ACHN (cell line): Measurements from ENCODE around the gene RBP3.

Experiments used
- DNase-seq: peaks from one replicate; pipeline ENCODE4 v3.0.0-alpha.2; 2015
- in situ Hi-C: cut with HindIII; loops from 2 replicates; pipeline ENCODE4 v1.10.0; 2017; ENCODE audit warnings: low sequenced_read_pairs, low pct_ligation_motif_present, low pct_unique_long_range_greater_than_20kb

The RBP3 gene

DNA sequence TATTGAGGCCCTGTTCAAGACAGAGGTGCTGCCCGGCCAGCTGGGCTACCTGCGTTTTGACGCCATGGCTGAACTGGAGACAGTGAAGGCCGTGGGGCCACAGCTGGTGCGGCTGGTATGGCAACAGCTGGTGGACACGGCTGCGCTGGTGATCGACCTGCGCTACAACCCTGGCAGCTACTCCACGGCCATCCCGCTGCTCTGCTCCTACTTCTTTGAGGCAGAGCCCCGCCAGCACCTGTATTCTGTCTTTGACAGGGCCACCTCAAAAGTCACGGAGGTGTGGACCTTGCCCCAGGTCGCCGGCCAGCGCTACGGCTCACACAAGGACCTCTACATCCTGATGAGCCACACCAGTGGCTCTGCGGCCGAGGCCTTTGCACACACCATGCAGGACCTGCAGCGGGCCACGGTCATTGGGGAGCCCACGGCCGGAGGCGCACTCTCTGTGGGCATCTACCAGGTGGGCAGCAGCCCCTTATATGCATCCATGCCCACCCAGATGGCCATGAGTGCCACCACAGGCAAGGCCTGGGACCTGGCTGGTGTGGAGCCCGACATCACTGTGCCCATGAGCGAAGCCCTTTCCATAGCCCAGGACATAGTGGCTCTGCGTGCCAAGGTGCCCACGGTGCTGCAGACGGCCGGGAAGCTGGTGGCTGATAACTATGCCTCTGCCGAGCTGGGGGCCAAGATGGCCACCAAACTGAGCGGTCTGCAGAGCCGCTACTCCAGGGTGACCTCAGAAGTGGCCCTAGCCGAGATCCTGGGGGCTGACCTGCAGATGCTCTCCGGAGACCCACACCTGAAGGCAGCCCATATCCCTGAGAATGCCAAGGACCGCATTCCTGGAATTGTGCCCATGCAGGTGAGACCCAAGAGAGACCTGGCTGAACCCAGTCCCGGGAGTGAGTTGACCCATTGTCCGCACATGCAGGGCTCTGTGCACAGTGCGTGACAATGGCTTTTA lies 2.8 kb downstream of the RBP3 start:
- no peak for DNase-seq
- in situ Hi-C loops = no loop called here

DNA sequence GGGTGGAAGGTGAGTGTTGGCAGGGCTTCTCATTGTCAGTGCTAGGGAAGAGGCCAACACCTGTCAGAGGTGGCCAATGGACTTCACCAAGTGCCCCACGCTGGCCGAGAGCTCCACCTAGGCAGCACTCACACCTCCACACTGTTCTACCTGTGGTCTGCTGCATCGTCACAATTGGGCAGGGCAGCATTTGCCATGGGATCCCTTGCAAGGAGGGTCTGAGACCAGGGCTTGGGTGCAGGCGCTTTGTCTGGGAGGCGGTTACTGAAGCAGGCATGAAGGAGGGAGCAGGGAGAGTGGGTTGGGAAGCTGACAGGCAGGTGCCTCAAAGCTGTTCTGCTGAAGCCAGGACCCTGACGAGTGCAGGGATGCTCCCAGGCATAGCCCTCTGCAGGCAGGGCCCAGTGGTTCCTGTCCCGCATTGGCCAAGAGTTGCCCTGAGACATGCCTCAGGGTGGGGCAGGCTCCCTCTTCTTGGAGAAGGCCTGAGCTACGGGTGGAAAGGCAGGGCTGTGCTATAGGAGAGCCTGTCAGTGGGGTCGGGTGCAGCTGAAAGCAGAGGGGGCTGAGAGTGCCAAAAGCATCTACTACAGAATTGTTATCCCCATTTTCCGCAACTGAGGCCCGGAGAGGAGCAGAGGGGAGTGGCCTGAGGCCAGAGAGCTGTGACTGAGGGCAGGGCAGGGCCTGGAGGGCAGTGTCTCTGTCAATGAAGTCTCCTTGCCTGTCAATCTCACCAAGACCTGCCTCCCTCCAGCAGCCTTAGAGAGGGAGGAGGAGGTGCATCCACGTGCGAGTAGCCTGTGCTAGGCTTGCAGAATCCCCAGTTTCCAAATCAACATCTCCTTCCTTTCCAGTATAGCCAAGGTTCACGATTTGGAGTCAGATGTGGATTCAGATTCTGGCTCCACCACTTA lies 4.0 kb downstream of the RBP3 start:
- in situ Hi-C loops = no loop called here
- no peak for DNase-seq

- in situ Hi-C loops = no loop called here
Measured at GRCh38 chr10:47353351-47353750, 5.2 kb downstream of the RBP3 start.

GRCh38 chr10:47354165-47354564 lies 6.0 kb downstream of the RBP3 start:
- in situ Hi-C loops = no loop called here
- DNase-seq = peak; percentile 36

More at GRCh38 chr10:47353351-47353750, 5.2 kb downstream of the RBP3 start:
- DNase-seq = no peak

DNA sequence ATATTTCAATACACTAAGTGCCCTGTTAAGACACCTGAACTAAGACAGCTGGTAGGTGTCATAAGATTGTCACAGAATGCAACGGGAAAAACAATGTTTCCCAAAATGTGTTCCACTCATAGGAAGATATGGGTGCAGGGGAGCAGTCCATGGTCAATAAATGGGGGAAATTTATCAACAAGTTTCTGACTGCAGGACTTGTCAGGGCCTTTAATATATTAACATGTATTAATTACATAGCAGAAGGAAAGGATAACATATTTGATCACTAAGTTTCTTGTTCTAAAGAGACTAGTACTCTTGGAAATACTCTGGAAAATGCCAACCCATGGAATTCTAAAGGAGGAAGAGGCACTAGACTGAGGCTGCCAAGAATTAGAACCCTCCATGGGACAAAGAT lies 6.7 kb downstream of the RBP3 start:
- in situ Hi-C loops = no loop called here
- DNase-seq = no peak

- in situ Hi-C loops = no loop called here
- no peak for DNase-seq
Measured at GRCh38 chr10:47356708-47357107, 8.5 kb downstream of the RBP3 start.

- in situ Hi-C loops = no loop called here
- DNase-seq = no peak
Measured at GRCh38 chr10:47357131-47357582, 9.0 kb downstream of the RBP3 start.

- in situ Hi-C loops = no loop called here
- DNase-seq = no peak
Measured at GRCh38 chr10:47357911-47358310, 9.7 kb downstream of the RBP3 start.

DNA sequence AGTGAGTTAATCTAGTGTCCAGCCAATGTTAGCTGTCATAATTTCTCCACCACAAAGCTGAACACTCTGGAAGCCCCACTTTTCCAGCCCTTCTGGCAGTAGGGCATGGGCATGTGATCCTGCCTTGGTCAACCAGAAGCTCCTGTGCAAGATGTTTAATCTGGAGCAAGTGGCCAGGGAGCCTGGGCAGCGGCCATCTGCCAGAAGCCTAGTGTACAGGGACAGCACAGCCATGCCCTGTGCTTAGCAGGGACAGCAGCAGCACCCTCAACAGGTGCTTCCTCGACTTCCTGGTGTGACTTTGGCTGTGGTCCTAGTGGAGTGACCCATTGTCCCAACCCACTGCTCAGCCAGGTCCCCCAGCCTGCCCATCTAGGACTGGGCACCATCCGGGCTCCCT lies 10.3 kb downstream of the RBP3 start:
- in situ Hi-C loops = no loop called here
- no peak for DNase-seq

- in situ Hi-C loops = no loop called here
- DNase-seq = no peak
Measured at GRCh38 chr10:47359101-47359500, 10.9 kb downstream of the RBP3 start.

- no peak for DNase-seq
- in situ Hi-C loops = no loop called here
Measured at GRCh38 chr10:47359626-47360418, 11.7 kb downstream of the RBP3 start.

DNA sequence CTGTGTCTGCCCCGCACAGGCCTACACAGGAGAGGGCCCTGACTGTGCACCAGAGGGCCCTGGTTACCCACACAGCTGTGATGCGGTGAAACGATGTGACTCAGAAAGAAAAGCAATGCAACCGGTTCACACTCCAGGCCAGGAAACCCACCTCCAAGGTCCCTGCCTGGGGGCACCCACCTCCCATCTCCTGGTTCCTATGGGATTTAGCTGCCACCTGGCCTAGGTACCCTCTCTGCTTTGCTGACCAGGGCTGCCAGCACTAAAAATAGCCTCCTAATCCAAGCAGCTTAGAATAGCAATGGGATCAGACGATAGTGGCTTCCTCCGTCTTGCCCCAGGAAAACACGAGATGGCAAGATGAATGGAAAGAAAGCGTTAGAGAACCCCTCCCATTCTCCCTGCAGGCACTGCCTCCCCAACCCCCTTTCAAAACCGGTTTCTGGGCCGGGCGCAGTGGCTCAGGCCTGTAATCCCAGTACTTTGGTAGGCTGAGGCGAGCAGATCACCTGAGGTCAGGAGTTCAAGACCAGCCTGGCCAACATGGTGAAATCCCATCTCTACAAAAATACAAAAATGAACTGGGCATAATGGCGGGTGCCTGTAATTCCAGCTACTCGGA lies 12.4 kb downstream of the RBP3 start:
- in situ Hi-C loops = no loop called here

DNA sequence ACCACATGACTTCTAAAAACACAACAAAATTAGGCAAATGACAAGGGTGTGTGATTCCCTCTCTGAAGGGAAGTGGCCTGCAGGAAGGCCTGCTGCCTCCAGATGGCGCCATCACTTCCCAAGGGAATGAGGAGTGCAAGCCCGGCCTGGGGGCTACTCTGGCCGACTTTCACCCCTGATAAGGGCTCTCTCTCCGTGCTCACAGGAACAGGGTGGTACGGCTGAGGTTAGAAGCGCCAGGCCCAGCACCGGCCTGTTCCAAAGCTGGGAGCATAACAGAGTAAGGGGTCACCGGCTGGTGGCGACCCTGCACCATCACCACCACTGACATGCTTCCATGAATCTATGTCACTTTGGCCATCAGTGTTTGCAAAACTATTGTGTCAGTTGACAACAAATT lies 13.1 kb downstream of the RBP3 start:
- peak; percentile 59 for DNase-seq
- in situ Hi-C loops = no loop called here

More for the DNA sequence above, 12.4 kb downstream of the RBP3 start:
- no peak for DNase-seq

DNA sequence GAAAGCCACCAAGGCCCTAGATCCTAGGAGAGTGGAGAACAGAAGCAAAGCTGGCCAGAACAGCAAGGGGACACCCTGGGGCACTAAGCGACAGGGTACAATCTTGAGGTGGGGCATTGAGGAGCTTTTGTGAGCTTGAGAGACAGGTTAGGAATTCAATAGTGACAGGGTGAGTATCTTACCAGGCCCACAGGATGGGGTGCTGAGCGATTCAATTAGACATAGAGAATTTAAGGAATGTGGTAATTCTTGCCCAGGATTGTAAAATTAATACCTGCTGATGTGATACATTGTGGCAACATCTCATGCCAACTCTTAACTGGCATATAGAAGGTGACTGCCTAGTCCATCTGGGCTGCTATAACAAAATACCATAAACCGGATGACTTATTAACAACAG lies 14.0 kb downstream of the RBP3 start:
- DNase-seq = no peak
- in situ Hi-C loops = no loop called here

GRCh38 chr10:47363781-47364180 lies 15.6 kb downstream of the RBP3 start:
- no peak for DNase-seq
- in situ Hi-C loops = no loop called here

DNA sequence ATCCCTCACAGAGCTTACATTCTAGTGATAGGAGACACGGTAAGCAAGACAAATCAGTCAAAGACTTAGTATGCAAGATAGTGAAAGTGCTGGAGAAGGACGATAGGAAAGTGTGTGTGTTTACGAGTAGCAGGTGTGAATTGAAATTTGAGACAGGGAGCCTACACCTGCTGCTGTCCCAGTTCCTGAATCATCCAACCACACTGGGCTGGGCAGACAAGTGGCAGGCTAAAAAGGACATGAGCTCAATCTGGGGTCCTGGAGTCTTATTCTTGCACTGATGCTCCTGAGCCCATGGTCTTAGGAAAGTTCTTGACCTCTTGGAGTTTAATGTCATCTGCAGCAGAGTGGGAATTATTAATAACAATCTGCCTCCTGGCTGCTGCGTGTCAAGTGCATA lies 16.2 kb downstream of the RBP3 start:
- in situ Hi-C loops = no loop called here
- no peak for DNase-seq

GRCh38 chr10:47364911-47365310 lies 16.7 kb downstream of the RBP3 start:
- DNase-seq = no peak
- in situ Hi-C loops = no loop called here
